ENCODE results near the gene PNPLA7. TPM values are rescaled to one million over a fixed set of nuclear protein-coding genes. Genes with fewer than 3 reads are reported as not detected.

The PNPLA7 gene
- total RNA-seq, 1 experiment from 2014 or later, result 0.94 TPM

GRCh38 chr9:137497921-137498719, 52.1 kb downstream of the PNPLA7 start:
- peak; percentile 47 for DNase-seq (ENCODE audit: low spot score)

GRCh38 chr9:137496601-137497375, 53.4 kb downstream of the PNPLA7 start:
- DNase-seq (ENCODE audit: low spot score), result no peak

DNA sequence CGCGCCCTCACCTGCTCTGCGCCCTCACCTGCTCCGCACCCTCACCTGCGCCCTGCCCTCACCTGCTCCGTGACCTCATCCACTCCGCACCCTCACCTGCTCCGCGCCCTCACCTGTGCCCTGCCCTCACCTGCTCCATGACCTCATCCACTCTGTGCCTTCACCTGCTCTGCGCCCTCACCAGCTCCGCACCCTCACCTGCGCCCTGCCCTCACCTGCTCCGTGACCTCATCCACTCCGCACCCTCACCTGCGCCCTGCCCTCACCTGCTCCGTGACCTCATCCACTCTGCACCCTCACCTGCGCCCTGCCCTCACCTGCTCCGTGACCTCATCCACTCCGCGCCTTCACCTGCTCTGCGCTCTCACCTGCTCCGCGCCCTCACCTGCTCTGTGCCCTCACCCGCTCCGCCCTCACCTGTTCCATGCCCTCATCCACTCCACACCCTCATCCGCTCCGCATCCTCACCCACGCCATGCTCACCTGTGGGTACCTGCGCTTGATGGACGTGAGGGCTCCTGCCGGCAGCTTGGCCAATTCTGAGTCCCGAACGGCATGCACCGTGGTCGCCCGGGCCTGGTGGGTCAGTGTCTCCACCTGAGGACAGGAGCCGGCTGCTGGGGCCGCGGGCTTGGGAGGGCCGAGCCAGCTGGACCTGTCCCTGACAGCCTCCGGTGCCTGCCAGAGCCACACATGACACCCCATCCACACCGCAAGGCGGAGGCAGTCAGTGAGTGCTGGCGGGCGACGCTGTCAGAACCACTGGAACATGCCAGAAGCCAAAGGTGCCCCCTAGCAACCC, 55.5 kb downstream of the PNPLA7 start:
- no peak for DNase-seq (ENCODE audit: low spot score)

- DNase-seq (ENCODE audit: low spot score), result peak; percentile 59
Measured at GRCh38 chr9:137494104-137494544, 56.1 kb downstream of the PNPLA7 start.

GRCh38 chr9:137493364-137494103, 56.7 kb downstream of the PNPLA7 start:
- DNase-seq (ENCODE audit: low spot score), result no peak

GRCh38 chr9:137492464-137493363, 57.5 kb downstream of the PNPLA7 start:
- peak; percentile 30 for DNase-seq (ENCODE audit: low spot score)

DNA sequence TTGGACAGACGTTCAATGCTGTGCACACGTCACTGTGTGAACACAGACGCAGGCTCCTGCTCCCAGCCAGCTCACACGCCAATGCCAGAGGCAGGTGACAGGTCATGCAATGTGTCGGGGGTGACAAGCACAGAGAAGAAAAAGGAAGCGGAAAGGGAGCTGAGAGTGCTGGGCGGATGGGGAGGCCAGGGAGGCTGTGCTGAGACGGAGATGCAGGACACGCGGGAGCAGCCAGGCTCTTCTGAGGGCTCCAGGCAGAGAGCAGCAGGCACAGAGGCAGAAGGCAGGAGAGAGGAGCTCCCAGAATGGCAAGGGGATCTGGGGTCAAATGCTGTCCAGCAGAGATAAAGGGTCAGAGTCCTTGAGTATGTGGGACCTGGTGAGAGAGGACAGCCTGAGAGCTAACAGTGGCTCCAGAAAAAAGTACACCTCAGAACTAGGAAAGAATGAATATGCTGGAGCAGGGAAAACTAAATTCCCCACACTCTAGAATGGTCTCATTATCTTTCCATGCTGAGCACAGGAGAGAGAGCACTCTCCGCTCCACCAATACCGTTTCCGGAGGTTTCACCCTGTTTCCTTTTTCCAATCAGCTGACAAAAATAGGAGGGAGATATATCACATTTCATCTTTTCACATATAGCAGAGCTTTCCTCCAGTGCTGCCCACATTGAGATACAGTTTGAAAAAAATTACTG, 58.3 kb downstream of the PNPLA7 start:
- no peak for DNase-seq (ENCODE audit: low spot score)

DNA sequence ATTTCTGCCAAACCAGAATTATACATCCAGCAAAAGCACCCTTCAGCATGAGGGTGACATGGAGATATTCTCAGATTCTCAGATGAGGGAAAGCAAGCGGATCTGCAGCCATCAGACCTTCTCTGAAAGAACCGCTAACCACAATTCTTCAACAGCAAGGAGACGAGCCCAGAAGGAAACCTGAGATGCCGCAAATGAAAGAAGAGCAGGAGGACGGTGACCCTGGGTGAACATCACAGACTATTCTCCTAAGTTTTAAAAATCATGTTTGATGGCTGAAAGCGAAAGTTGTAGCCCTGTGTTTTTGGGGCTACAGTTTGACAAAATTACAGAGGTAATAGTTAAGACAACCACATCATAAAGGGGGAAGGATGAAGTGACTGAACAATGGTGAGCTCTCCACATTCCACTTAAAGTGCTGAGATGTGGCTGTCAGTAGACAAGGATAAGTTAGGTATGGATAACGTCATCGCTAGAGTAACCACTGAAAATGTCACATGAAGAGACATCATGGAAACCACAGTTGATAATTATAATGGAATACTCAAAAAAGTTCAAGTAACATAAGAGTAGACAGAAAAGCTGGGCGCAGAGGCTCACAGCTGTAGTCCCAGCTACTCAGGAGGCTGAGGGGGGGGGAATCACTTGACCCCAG, 59.5 kb downstream of the PNPLA7 start:
- no peak for DNase-seq (ENCODE audit: low spot score)

- DNase-seq (ENCODE audit: low spot score), result no peak
Measured at GRCh38 chr9:137488906-137489305, 61.3 kb downstream of the PNPLA7 start.

DNA sequence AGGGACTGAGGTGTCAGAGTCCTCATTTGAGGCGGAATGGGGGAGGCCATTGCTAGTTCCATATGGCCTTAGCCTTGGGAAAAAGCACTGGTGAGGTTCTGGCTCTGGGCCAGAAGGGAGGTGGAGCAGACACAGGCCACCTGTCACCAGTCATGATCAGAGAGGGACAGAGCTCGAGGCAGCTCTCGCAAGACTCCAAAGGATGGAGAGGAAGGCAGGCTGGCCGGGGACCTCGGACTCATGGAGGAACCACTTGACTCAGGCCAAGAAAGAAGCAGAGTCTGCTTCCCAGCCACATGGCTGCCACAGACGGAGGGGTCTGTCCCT, 61.9 kb downstream of the PNPLA7 start:
- peak; percentile 49 for DNase-seq (ENCODE audit: low spot score)

GRCh38 chr9:137487454-137488326, 62.5 kb downstream of the PNPLA7 start:
- DNase-seq (ENCODE audit: low spot score), result peak; percentile 23

DNA sequence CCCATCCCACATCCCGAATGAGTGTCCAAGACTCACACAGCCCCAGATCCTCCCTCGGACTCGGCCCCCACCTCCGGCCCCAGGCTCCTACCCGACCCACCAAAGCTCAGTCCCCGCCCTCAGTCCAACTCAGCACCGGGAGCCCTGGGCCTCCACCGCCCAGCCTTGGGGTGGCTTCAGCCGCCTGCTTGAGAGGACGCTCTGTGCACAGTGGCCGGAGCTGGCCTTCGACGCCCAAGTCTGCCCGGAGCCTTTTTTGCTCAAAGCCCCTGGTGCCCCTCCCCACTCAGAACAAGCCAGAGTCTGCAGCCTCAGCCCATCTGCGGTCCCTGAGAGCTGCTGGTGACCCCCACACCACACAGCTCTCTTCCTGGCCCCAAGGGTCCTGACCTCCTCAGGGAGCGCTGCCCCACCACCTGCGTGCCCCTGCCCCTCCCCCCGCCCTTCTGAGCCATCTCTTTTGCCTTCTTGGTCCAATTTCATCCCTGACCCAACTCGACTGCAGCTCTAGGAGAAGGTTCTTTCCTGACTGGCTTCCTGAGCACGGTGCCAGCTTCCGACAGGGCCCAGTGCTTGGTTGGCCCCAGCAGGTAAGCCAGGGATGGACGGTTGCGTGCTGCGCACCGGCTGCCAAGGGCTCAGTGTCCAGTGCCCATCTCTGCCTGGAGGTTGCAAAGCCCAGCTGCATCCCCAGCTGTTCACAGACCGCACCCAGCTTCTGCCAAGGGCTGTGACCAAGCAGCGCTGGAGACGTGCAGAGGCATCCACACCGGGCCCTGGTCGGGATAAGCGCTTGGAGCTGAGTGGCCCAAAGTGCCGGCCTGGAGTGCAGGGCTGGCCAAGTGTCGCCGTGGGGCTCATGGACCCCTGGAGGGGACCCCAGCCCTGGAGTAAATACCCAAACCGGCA, 63.4 kb downstream of the PNPLA7 start:
- no peak for DNase-seq (ENCODE audit: low spot score)

GRCh38 chr9:137486141-137486490, 64.1 kb downstream of the PNPLA7 start:
- DNase-seq (ENCODE audit: low spot score), result no peak

DNA sequence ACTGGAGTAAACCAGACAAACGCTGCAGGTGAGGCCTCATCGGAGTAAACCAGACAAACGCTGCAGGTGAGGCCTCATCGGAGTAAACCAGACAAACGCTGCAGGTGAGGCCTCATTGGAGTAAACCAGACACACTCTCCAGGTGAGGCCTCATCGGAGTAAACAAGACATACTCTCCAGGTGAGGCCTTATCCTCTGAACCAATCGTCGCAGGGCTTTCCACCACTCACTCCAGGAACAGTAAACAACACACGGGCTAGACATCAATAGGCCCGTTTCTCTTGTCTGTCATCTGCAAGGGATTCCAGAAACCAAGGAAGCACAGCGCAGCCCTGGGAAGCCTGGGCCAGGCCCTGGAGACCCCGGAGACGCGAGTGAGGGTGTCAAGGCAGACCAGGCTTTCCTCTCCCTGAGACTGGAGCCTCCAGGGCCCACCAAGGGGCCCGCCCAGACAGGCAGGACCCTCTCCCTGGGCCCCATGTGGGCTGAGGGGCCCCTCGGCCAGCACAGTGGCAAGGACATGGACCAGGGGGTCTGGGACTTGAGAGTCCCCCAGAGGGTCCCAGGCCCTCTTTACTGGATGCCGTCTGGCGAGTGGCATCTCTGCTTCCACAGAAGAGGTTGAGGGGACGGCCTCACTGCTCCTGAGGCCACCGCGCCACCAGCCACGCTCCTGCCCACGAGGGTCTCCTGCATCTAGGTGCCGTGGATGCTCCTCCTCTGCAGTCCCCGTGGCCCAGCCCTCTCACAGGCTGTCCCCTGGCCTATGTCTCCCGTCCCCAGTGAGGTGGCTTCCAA, 64.7 kb downstream of the PNPLA7 start:
- DNase-seq (ENCODE audit: low spot score), result no peak

GRCh38 chr9:137484551-137485315, 65.5 kb downstream of the PNPLA7 start:
- DNase-seq (ENCODE audit: low spot score), result no peak

All from HT-29 (cell line).